Esophagus squamous epithelium (tissue), 5 donors: Measurements from ENCODE around the gene GLRX3. TPM values are rescaled to one million over a fixed set of nuclear protein-coding genes. Genes with fewer than 3 reads are reported as not detected.

Experiments
- DNase-seq: peaks from one replicate; lab custom pipeline; 2025; lab: John Stamatoyannopoulos, UW
- H3K27ac ChIP-seq, 4 donors: fragments of 200-600 bp; sonication (generic); one replicate each; pipeline ENCODE4 v1.5.1; 2016 to 2019; ENCODE audit warnings: mild to moderate bottlenecking in 1 of 4
- H3K27me3 ChIP-seq, 4 donors: fragments of 200-600 bp; sonication (generic); 1 replicate in 3 of 4; 2 replicates in 1 of 4; pipeline versions ENCODE4 v1.5.1 to v1.6.0; 2017 to 2021; ENCODE audit warnings: antibody characterized with exemption in 1 of 4
- H3K36me3 ChIP-seq, 3 donors: fragments of 200-600 bp; sonication (generic); one replicate each; pipeline ENCODE4 v1.5.1; 2016 to 2019
- H3K4me1 ChIP-seq, 3 donors: fragments of 200-600 bp; sonication (generic); one replicate each; pipeline ENCODE4 v1.5.1; 2017 to 2019
- H3K4me3 ChIP-seq, 4 donors: fragments of 200-600 bp; sonication (generic); 1 replicate in 3 of 4; 2 replicates in 1 of 4; pipeline ENCODE4 v1.5.1; 2016 to 2019; ENCODE audit warnings: mild to moderate bottlenecking in 2 of 4, moderate library complexity in 1 of 4
- H3K9me3 ChIP-seq, 3 donors: fragments of 200-600 bp; sonication (generic); one replicate each; pipeline ENCODE4 v1.5.1; 2016 to 2019
- POLR2A ChIP-seq, 4 donors: fragments of 450-650 bp; IDR thresholded peaks; one replicate each; pipeline ENCODE4 v1.6.1; 2017; ENCODE audit warnings: antibody characterized with exemption in 4 of 4, mild to moderate bottlenecking in 4 of 4, moderate library complexity in 3 of 4
- WGBS, 2 donors: methylation state at CpG; one replicate each; pipeline ENCODE4 v1.1.5; 2018; 5-methylcytosine and 5-hydroxymethylcytosine counted together
- intact Hi-C: fragments of 100-400 bp; cut with DNase I; formaldehyde crosslinking; loops from one replicate; pipeline ENCODE4 v1.15.0; 2022
- total RNA-seq, 4 donors: library from RNA; depleted of rRNA; stranded (reverse); fragments of >200 nt; gene quantifications; one replicate each; pipeline ENCODE4 v1.1.0, GENCODE V29; 2016
- TF ChIP-seq, protein P1 (sequence below), 6 experiments: fragments of 450-650 bp in 4 of 6; fragments of 200-600 bp in 2 of 6; sonication (generic) in 2 of 6; IDR thresholded peaks; one replicate each; pipeline ENCODE4 v1.5.1; 2016 to 2019; ENCODE audit warnings: antibody characterized with exemption in 6 of 6, mild to moderate bottlenecking in 4 of 6, moderate library complexity in 4 of 6
- donor health status: DM: yes; HTN: yes; CAD: no.

Gene GLRX3
- total RNA-seq, 4 donors from 2014 or later = 48.5 to 115 (median 81.8) TPM

DNA sequence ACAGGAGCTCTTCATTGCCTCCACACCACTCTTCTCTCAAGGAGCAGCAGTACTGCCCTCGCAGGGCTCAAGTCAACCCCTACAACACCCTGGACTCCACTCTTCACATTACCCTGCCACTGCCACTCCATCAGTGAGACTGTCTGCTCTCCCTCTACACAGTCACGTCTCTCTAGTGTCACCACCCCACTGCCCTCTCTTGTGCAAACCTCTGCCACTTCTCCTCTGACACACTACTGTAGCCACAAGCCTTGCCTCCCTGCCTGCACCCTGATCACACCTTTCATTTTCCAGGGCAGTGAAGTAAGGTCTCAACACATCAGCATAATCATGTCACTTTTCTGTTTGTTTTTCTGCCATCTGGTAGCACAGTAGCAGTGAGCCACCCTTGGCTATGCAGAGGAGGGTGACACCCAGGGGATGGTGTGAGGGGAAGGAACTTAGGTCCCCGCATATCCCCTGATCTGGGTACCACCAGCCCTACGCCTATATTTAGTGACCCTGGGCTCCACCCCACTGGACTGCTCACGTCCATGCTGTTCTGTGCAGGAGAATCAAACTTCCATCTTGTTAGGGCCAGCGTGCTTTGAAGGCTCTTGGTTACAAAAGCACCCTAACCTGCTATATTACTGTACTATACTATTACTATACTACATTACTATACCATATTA, 27.1 kb upstream of the GLRX3 start:
- 51 to 55% methylated on average over 6 of the region's 6 CpGs for WGBS, 2 donors
- no peaks in the 10 kb centered on the region for H3K27me3 ChIP-seq
- no peaks in the 10 kb centered on the region for H3K9me3 ChIP-seq
- TF ChIP-seq, protein P1, sequence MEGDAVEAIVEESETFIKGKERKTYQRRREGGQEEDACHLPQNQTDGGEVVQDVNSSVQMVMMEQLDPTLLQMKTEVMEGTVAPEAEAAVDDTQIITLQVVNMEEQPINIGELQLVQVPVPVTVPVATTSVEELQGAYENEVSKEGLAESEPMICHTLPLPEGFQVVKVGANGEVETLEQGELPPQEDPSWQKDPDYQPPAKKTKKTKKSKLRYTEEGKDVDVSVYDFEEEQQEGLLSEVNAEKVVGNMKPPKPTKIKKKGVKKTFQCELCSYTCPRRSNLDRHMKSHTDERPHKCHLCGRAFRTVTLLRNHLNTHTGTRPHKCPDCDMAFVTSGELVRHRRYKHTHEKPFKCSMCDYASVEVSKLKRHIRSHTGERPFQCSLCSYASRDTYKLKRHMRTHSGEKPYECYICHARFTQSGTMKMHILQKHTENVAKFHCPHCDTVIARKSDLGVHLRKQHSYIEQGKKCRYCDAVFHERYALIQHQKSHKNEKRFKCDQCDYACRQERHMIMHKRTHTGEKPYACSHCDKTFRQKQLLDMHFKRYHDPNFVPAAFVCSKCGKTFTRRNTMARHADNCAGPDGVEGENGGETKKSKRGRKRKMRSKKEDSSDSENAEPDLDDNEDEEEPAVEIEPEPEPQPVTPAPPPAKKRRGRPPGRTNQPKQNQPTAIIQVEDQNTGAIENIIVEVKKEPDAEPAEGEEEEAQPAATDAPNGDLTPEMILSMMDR (IDR thresholded peaks at IDR 0.05) = no peak
- TF ChIP-seq POLR2A (IDR thresholded peaks at IDR 0.05) = no peak
- H3K4me1 ChIP-seq = peaks cover 9 to 36% (median 19%) of the 10 kb centered on the region in 3 donors
- peak overlapping the region in 2 of 4 donors; percentile 95 to 98 for H3K27ac ChIP-seq
- peak overlapping the region in 3 of 4 donors; percentile 64 to 96 (median 77) for H3K4me3 ChIP-seq
- DNase-seq = no peak
- peaks cover 0 to 12% (median 0%) of the 10 kb centered on the region in 3 donors for H3K36me3 ChIP-seq
- intact Hi-C loops = no loop called here

DNA sequence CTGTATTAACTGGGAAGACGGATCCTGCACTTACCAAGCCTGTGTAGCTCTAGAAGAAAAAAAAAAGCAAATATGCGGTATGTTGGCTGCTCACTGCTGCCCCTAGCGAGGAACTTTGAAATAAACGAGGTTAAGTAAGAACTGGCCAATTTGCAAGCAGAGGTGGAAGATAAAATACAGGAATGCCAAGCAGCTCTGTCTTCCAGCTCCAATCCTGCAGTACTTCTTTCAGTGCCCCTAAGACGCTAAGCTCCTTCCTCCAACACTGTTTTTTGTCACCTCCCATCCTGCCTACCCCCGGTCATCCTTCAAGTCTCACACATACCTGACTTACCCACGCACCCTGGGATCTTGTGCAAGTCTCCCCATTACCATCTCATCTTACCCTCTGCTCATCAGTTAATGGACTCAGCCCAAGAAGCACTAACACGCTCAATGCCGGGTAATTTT, 26.4 kb upstream of the GLRX3 start:
- no peaks in the 10 kb centered on the region for H3K27me3 ChIP-seq
- H3K9me3 ChIP-seq = no peaks in the 10 kb centered on the region
- peak overlapping the region; percentile 64 to 96 (median 72) for H3K4me3 ChIP-seq
- peaks cover 9 to 36% (median 19%) of the 10 kb centered on the region in 3 donors for H3K4me1 ChIP-seq
- TF ChIP-seq POLR2A (IDR thresholded peaks at IDR 0.05) = no peak
- TF ChIP-seq, protein P1 (IDR thresholded peaks at IDR 0.05) = peak; percentile 5 to 87 (median 70)
- peak; percentile 59 for DNase-seq
- 0 to 2% methylated on average over 7 to 9 of the region's 9 CpGs for WGBS, 2 donors
- H3K27ac ChIP-seq = peak overlapping the region; percentile 92 to 98 (median 95)
- intact Hi-C loops = no loop called here
- H3K36me3 ChIP-seq = peaks cover 0 to 9% (median 0%) of the 10 kb centered on the region in 3 donors

DNA sequence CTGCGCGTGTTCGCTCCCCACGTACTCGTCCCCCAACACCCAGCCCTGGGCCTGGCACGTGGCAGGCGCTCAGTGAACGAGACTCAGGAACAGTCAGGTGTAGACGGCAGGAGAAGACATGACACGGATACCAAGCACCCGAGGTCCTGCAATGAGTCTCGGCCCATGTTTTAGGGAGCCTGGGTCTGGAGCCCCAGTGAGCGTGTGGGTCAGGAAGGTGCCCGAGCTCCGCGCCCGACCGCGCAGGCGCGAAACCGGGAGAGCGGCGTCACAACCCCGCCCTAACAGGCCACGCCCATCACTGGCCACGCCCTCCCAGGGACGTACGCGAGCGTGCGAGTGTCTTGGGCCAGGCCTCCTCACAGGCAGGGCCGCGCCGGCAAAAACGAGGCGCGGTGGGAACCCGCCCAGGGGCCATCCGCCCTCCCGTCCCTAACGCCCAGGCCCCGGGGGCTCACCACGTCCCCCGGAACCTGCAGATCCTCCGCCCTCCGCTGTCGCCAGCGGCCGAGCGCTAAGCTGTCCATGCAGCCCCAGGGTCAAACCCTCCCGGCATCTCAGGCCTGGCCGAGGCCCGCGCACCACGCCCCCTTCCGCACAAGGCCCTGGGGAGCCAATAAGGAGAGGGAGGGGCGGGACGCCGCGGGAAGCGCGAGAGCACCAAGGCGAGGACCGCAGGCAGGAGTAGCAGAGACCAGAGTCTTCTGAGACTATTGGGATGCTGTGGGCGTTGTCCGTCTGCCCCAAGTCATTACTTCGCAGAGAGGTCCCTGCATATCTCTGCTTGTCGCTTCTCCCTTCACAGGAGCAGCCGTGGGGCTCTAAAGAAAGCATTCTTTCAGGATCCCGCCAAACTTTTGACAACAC, 25.7 kb upstream of the GLRX3 start, which contains the start of gene C10orf143:
Gene C10orf143 (minus strand): TSS at position 585 of the 867 bp plus-strand sequence. CDS start 58 bp downstream, at position 527.
- no peaks in the 10 kb centered on the region for H3K27me3 ChIP-seq
- H3K36me3 ChIP-seq = peaks cover 0 to 7% (median 0%) of the 10 kb centered on the region in 3 donors
- H3K4me1 ChIP-seq = peaks cover 9 to 36% (median 19%) of the 10 kb centered on the region in 3 donors
- DNase-seq = peak; percentile 90
- 0% methylated on average over 1 to 6 of the region's 71 CpGs for WGBS, 2 donors
- intact Hi-C loops = no loop called here
- no peaks in the 10 kb centered on the region for H3K9me3 ChIP-seq
- TF ChIP-seq, protein P1 (IDR thresholded peaks at IDR 0.05) = peak in 1 of 6 experiments; percentile 4
- peak in 3 of 4 donors; percentile 24 to 90 (median 72) for TF ChIP-seq POLR2A (IDR thresholded peaks at IDR 0.05)
- peak within 1 kb of the TSS; percentile 92 to 98 (median 95) for H3K27ac ChIP-seq
- H3K4me3 ChIP-seq = peak within 1 kb of the TSS; percentile 64 to 96 (median 72)

DNA sequence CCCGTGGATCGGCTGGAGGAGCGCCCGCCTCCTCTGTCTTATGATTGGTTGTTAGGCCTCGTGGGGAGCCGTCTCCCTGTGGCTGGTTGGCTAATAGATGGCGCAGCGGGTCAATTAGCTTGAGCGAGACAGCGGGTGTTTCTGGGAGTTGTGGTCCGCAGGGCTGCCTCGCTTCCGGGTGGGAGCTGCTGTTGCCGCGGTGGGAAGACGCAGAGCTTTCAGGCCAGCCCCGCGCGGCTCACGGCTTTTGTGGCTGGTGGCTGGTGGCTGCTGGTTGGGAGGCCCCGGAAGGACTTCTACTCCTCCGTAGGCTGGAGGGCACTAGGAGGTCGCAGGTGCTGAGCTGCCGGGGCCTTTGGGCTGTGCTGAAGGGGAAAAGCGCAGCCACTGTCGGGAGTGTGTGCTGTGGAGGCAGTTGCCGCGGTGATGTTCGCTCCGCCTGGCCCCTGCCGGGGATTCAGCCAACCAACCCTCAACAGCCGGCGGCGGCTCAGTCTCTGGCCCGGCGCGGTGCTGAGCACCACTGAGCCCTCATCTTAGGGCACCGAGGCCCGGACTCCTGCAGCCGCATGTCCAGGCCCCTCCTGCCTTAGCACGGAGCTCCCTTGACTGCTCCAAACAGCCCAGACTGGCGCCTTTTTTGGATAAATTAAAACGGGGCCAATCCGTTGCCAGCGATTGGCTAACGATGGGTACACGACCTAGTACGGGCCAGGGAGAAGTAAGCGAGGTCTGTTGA, 24.9 kb upstream of the GLRX3 start:
- no peaks in the 10 kb centered on the region for H3K27me3 ChIP-seq
- intact Hi-C loops = no loop called here
- H3K36me3 ChIP-seq = no peaks in the 10 kb centered on the region
- H3K4me3 ChIP-seq = peak overlapping the region; percentile 64 to 96 (median 72)
- DNase-seq = peak; percentile 96
- H3K4me1 ChIP-seq = peaks cover 9 to 36% (median 19%) of the 10 kb centered on the region in 3 donors
- no peaks in the 10 kb centered on the region for H3K9me3 ChIP-seq
- TF ChIP-seq POLR2A (IDR thresholded peaks at IDR 0.05) = peak in 2 of 4 donors; percentile 58 to 75
- TF ChIP-seq, protein P1 (IDR thresholded peaks at IDR 0.05) = no peak
- H3K27ac ChIP-seq = peak overlapping the region; percentile 92 to 98 (median 95)
- 4% methylated on average over 4 of the region's 49 CpGs; no CpG with 5 or more reads in 1 of the 2 donors for WGBS, 2 donors
